Neuronal stem cell (in vitro differentiated cells): ENCODE results near the gene RASSF3.

Source experiments
- DNase-seq: peaks from one replicate; pipeline ENCODE4 v3.0.0-alpha.2; 2013; ENCODE audit warnings: low spot score
- H2AFZ ChIP-seq: one replicate; pipeline ENCODE4 v1.6.1; 2013; ENCODE audit warnings: mild to moderate bottlenecking, low read length, inconsistent platforms
- H2AK5ac ChIP-seq: 2 replicates; pipeline ENCODE4 v1.6.1; 2013; ENCODE audit warnings: low read depth, mild to moderate bottlenecking, inconsistent platforms, low read length, moderate library complexity, mixed read lengths
- H2BK120ac ChIP-seq: 2 replicates; pipeline ENCODE4 v1.6.1; 2013; ENCODE audit warnings: low read depth, mild to moderate bottlenecking, inconsistent platforms, low read length, moderate library complexity, mixed read lengths
- H2BK12ac ChIP-seq: one replicate; pipeline ENCODE4 v1.6.1; 2013; ENCODE audit warnings: low read length, inconsistent platforms
- H2BK15ac ChIP-seq: 2 replicates; pipeline ENCODE4 v1.6.1; 2013; ENCODE audit warnings: mild to moderate bottlenecking, low read length, inconsistent platforms, mixed read lengths
- H2BK5ac ChIP-seq: one replicate; pipeline ENCODE4 v1.6.1; 2013; ENCODE audit warnings: inconsistent platforms, mild to moderate bottlenecking, low read length, moderate library complexity
- H3K14ac ChIP-seq: one replicate; pipeline ENCODE4 v1.6.1; 2013; ENCODE audit warnings: low read length, inconsistent platforms
- H3K18ac ChIP-seq: 2 replicates; pipeline ENCODE4 v1.6.1; 2013; ENCODE audit warnings: low read length, inconsistent platforms
- H3K23ac ChIP-seq: 2 replicates; pipeline ENCODE4 v1.6.1; 2013; ENCODE audit warnings: low read depth, mild to moderate bottlenecking, mixed read lengths, low read length, inconsistent platforms; ENCODE audit not compliant: poor library complexity
- H3K27ac ChIP-seq: replicated peaks from 3 replicates; pipeline ENCODE4 v1.5.1; 2013; ENCODE audit warnings: low read length, inconsistent platforms
- H3K27me3 ChIP-seq, 3 experiments: 2 replicates each; pipeline ENCODE4 v1.6.1; 2013; ENCODE audit warnings: low read length in 3 of 3, mild to moderate bottlenecking in 2 of 3, inconsistent platforms in 1 of 3, low read depth in 1 of 3, mixed read lengths in 1 of 3, moderate library complexity in 1 of 3; ENCODE audit not compliant: control insufficient read depth in 3 of 3, insufficient read depth in 3 of 3
- H3K36me3 ChIP-seq, 2 donors: replicated peaks in 1 of 2; 2 replicates each; pipeline ENCODE4 v1.6.1; 2013; ENCODE audit warnings: low read length in 2 of 2; ENCODE audit not compliant: control insufficient read depth in 2 of 2, insufficient read depth in 2 of 2
- H3K4ac ChIP-seq: 2 replicates; pipeline ENCODE4 v1.6.1; 2013; ENCODE audit warnings: inconsistent platforms, mild to moderate bottlenecking, low read length, moderate library complexity
- H3K4me1 ChIP-seq, 2 donors: 1 replicate in 1 of 2; 2 replicates in 1 of 2; pipeline ENCODE4 v1.6.1; 2013; ENCODE audit warnings: low read length in 2 of 2, low read depth in 1 of 2; ENCODE audit not compliant: control insufficient read depth in 2 of 2, insufficient read depth in 1 of 2
- H3K4me2 ChIP-seq: one replicate; pipeline ENCODE4 v1.6.1; 2013; ENCODE audit warnings: mild to moderate bottlenecking, low read length, inconsistent platforms; ENCODE audit not compliant: insufficient read depth, poor library complexity, severe bottlenecking
- H3K4me3 ChIP-seq, 2 donors: 2 replicates each; pipeline ENCODE4 v1.5.1; 2013; ENCODE audit warnings: low read length in 2 of 2, mild to moderate bottlenecking in 2 of 2, inconsistent platforms in 1 of 2, moderate library complexity in 1 of 2
- H3K79me1 ChIP-seq: one replicate; pipeline ENCODE4 v1.6.1; 2013; ENCODE audit warnings: low read depth, mild to moderate bottlenecking, inconsistent platforms, low read length, moderate library complexity
- H3K9ac ChIP-seq: one replicate; pipeline ENCODE4 v1.6.1; 2013; ENCODE audit warnings: mild to moderate bottlenecking, low read depth, low read length, inconsistent platforms; ENCODE audit not compliant: poor library complexity
- H3K9me3 ChIP-seq, 2 donors: replicated peaks in 1 of 2; 2 replicates each; pipeline versions ENCODE3 to v1.6.1; 2013; ENCODE audit warnings: low read length in 2 of 2, mild to moderate bottlenecking in 2 of 2, inconsistent platforms in 1 of 2, low read depth in 1 of 2, mixed read lengths in 1 of 2, moderate library complexity in 1 of 2; ENCODE audit not compliant: control insufficient read depth in 2 of 2, insufficient read depth in 1 of 2
- H4K8ac ChIP-seq: one replicate; pipeline ENCODE4 v1.6.1; 2013; ENCODE audit warnings: low read depth, mild to moderate bottlenecking, inconsistent platforms, low read length, moderate library complexity
- H4K91ac ChIP-seq: one replicate; pipeline ENCODE4 v1.6.1; 2013; ENCODE audit warnings: low read length, low read depth, mild to moderate bottlenecking, inconsistent platforms; ENCODE audit not compliant: poor library complexity
- WGBS, 2 donors: extraction: QIAGEN DNeasy Blood & Tissue Kit; methylation state at CpG; one replicate each; pipeline ENCODE4 v1.1.7; 2013; ENCODE audit warnings: missing lambda C conversion rate in 2 of 2, mixed read lengths in 1 of 2; ENCODE audit not compliant: insufficient read length in 2 of 2, insufficient replicate concordance in 1 of 2; ENCODE audit errors: extremely low coverage in 2 of 2; 5-methylcytosine and 5-hydroxymethylcytosine counted together

The RASSF3 gene

DNA sequence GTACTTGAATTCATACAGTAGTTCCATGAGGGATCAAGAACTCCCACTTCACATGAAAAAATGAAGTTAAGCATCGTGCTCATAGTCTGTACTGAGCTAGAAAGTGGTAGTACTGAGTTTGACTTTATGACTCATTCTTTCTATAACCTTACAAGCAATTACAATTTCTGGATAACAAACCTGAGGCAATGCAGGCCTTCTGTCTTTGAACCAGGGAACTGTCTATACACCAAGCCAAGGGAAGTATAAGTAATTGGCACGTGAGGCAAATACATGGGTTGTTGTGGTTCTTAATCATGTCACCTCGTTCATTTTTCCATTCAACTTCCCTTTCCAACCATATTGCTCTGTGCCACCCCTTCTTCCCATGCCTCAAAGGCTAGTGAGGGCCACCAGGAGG is 132.1 kb downstream of the RASSF3 start:
- Histone ChIP-seq H2BK120ac (no peak overlapping the region), H2BK15ac (no peak overlapping the region), H3K18ac (no peak overlapping the region), H3K36me3 (peaks cover 23 to 97% of the 10 kb centered on the region in 2 donors), H3K4me1 (peaks cover 0 to 1% of the 10 kb centered on the region in 2 donors), H3K27me3 (peaks cover 0 to 2% (median 0%) of the 10 kb centered on the region in 3 experiments), H3K14ac (no peak overlapping the region), H4K91ac (no peak overlapping the region), H3K23ac (no peak overlapping the region), H3K9ac (no peak overlapping the region), H3K9me3 (peaks cover 0 to 3% of the 10 kb centered on the region in 2 donors), H3K4me3 (no peak overlapping the region), H2AFZ (no peak overlapping the region), H3K27ac (no peak overlapping the region), H3K79me1 (no peaks in the 10 kb centered on the region), H3K4ac (no peak overlapping the region), H2BK12ac (no peak overlapping the region), H2BK5ac (no peak overlapping the region), H2AK5ac (no peak overlapping the region), H4K8ac (no peak overlapping the region), H3K4me2 (no peak overlapping the region)
- WGBS, 2 donors: no CpG with 5 or more reads among the region's 3 CpGs
- DNase-seq: no peak

DNA sequence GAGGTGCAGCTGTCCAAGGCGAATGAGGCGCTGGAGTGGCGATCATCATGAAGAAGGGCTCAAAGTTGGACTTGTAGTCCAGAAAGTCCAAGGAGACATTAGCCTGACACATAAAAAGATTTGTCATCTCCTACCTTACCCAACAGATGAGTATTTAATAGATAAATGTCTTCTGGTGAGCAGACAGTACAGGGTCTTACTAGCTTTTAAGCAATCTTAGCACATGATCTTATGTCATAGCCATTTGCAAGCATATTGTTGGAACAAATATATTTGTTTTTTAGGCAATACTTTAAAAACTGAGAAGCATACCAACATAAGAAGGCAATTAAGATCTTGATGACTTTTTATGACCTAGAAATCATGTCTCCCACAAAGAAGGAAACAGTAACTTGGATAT is 132.9 kb downstream of the RASSF3 start:
- H3K9me3 ChIP-seq: peaks cover 0 to 3% of the 10 kb centered on the region in 2 donors
- no peak overlapping the region for H2BK15ac ChIP-seq
- no peak overlapping the region for H3K27ac ChIP-seq
- no peak overlapping the region for H2AFZ ChIP-seq
- no peak overlapping the region for H2BK120ac ChIP-seq
- H3K4me3 ChIP-seq: no peak overlapping the region
- H4K8ac ChIP-seq: no peak overlapping the region
- H3K27me3 ChIP-seq: peaks cover 0 to 2% (median 0%) of the 10 kb centered on the region in 3 experiments
- no peak overlapping the region for H3K23ac ChIP-seq
- no peak overlapping the region for H3K18ac ChIP-seq
- H3K36me3 ChIP-seq: peaks cover 22 to 97% of the 10 kb centered on the region in 2 donors
- DNase-seq: no peak
- no CpG with 5 or more reads among the region's 3 CpGs for WGBS, 2 donors
- peaks cover 0 to 1% of the 10 kb centered on the region in 2 donors for H3K4me1 ChIP-seq
- H3K4ac ChIP-seq: no peak overlapping the region
- H4K91ac ChIP-seq: no peak overlapping the region
- no peak overlapping the region for H2BK12ac ChIP-seq
- no peak overlapping the region for H2AK5ac ChIP-seq
- H3K79me1 ChIP-seq: no peaks in the 10 kb centered on the region
- H3K4me2 ChIP-seq: no peak overlapping the region
- H3K14ac ChIP-seq: no peak overlapping the region
- no peak overlapping the region for H3K9ac ChIP-seq
- H2BK5ac ChIP-seq: no peak overlapping the region

DNA sequence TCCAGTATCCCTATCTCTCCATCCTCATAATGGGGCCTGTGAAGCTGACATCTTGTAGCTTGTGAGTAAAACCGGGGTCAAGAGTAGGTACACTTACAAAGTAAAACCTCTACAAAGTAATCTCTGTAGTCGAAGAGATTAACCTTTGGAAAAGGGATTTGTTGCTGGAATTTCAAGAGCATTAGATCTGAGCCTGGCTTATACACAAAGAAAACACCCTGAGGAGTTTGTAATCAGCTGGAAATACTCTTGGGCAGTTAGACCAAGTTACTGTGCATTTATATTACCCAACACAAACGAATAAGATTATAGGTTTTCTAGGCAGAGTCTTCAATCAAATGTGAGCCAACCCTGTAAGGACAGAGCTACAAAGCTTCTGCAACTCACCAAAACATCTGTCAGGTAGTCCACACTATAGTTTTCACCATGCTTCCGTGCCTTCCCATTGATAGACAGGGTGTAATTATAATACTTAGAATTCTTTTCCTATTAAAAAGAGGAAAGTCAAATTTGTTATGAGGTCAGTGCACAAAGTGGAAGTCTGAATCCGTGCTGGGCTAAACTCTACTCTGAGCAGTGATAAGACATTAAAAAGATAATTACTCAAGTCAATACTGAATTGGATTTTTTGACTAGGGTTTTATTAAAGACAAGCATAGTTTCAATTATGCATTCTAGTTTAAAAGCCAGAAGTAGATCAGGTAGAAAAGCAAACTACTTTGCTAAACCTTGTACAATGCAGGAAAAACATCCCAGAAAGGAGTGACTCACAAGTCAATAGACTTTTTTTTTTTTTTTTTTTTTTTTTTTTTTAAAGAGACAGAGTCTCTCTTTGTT is 134.3 kb downstream of the RASSF3 start:
- no peak overlapping the region for H2AK5ac ChIP-seq
- H3K4me2 ChIP-seq: no peak overlapping the region
- peaks cover 0 to 2% (median 0%) of the 10 kb centered on the region in 3 experiments for H3K27me3 ChIP-seq
- H2BK120ac ChIP-seq: no peak overlapping the region
- no CpG with 5 or more reads among the region's 5 CpGs for WGBS, 2 donors
- no peaks in the 10 kb centered on the region for H3K79me1 ChIP-seq
- H2AFZ ChIP-seq: no peak overlapping the region
- H4K91ac ChIP-seq: no peak overlapping the region
- H4K8ac ChIP-seq: no peak overlapping the region
- no peak overlapping the region for H2BK12ac ChIP-seq
- no peak overlapping the region for H3K4ac ChIP-seq
- H3K36me3 ChIP-seq: peaks cover 17 to 91% of the 10 kb centered on the region in 2 donors
- peaks cover 0 to 3% of the 10 kb centered on the region in 2 donors for H3K9me3 ChIP-seq
- H2BK15ac ChIP-seq: no peak overlapping the region
- no peak overlapping the region for H3K27ac ChIP-seq
- peaks cover 0 to 1% of the 10 kb centered on the region in 2 donors for H3K4me1 ChIP-seq
- H3K23ac ChIP-seq: no peak overlapping the region
- no peak overlapping the region for H3K9ac ChIP-seq
- no peak overlapping the region for H3K18ac ChIP-seq
- no peak overlapping the region for H2BK5ac ChIP-seq
- DNase-seq: no peak
- H3K4me3 ChIP-seq: no peak overlapping the region
- no peak overlapping the region for H3K14ac ChIP-seq

DNA sequence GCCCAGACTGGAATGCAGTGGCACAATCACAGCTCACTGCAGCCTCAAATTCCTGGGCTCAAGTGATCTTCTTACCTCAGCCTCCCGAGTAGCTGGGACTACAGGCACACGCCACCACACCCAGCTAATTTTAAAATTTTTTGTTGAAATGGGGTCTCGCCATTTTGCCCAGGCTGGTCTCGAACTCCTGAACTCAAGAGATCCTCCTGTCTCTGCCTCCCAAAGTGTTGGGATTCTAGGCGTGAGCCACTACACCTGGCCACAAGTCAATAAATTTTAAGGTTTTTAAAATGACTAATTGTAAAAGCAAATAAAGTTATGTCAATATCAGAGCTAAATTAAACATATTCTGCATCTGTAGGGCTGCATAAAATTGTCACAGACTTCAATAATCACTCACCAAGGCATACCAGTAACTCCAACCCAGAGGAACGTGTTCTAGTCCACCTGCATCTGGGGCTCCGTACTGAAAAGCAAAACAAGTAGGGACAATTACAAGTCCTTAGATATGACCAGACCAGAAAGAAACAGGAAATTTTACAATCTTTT is 135.0 kb downstream of the RASSF3 start:
- Histone ChIP-seq H3K14ac (no peak overlapping the region), H3K9me3 (peaks cover 0 to 5% of the 10 kb centered on the region in 2 donors), H2AK5ac (no peak overlapping the region), H4K8ac (no peak overlapping the region), H2BK12ac (no peak overlapping the region), H2BK15ac (no peak overlapping the region), H3K36me3 (peaks cover 18 to 90% of the 10 kb centered on the region in 2 donors), H2AFZ (no peak overlapping the region), H3K18ac (no peak overlapping the region), H3K4ac (no peak overlapping the region), H3K4me2 (no peak overlapping the region), H3K79me1 (no peaks in the 10 kb centered on the region), H3K27ac (no peak overlapping the region), H3K4me1 (peaks cover 0 to under 1% of the 10 kb centered on the region in 2 donors), H4K91ac (no peak overlapping the region), H3K9ac (no peak overlapping the region), H3K27me3 (peaks cover 0 to 2% (median 0%) of the 10 kb centered on the region in 3 experiments), H3K4me3 (no peak overlapping the region), H3K23ac (no peak overlapping the region), H2BK5ac (no peak overlapping the region), H2BK120ac (no peak overlapping the region)
- no CpG with 5 or more reads among the region's 7 CpGs for WGBS, 2 donors
- DNase-seq: no peak
